GM12878 (cell line): ENCODE measurements around the gene OXT. TPM values are rescaled to one million over a fixed set of nuclear protein-coding genes. Genes with fewer than 3 reads are reported as not detected.

Experiments used
- ATAC-seq: fragments of 200-7000 bp; cut with Tn5 transposase; 3 replicates; pipeline ENCODE4 v1.9.1; 2020; ENCODE audit warnings: mild to moderate bottlenecking, moderate library complexity
- BruUV-seq: library from RNA; stranded (reverse); fragments of 400-500 nt; replicated peaks from 2 replicates; lab custom pipeline; 2021; lab: Mats Ljungman, UMichigan
- CTCF ChIA-PET: fragments of 300-600 bp; sonication (Branson Sonifier 250); formaldehyde crosslinking; extraction: SDS; loops from one replicate; lab custom pipeline; 2021; ENCODE audit warnings: inconsistent platforms; lab: Yijun Ruan, JAX
- POLR2A ChIA-PET: fragments of 350-600 bp; formaldehyde crosslinking; extraction: SDS; loops from one replicate; lab custom pipeline; 2021; ENCODE audit warnings: inconsistent platforms; lab: Charles Lee
- RAD21 ChIA-PET: fragments of 300-600 bp; sonication (Branson Sonifier 250); formaldehyde crosslinking; loops from one replicate; lab custom pipeline; 2023; ENCODE audit warnings: antibody characterized with exemption; ENCODE audit not compliant: unreplicated experiment; lab: Charles Lee
- SMC1A ChIA-PET: fragments of 300-600 bp; sonication (Branson Sonifier 250); formaldehyde crosslinking; loops from one replicate; lab custom pipeline; 2023; ENCODE audit not compliant: unreplicated experiment, uncharacterized antibody; lab: Charles Lee
- DNase-seq: peaks from one replicate; pipeline ENCODE4 v3.0.0-alpha.2; 2011; ENCODE audit warnings: low read depth, low spot score
- FAIRE-seq: peaks from 3 replicates; lab custom pipeline; 2011; peaks lifted over from hg19 to GRCh38; lab: Jason Lieb, UNC
- H2AFZ ChIP-seq: 2 replicates; pipeline ENCODE4 v1.6.0; 2011; ENCODE audit warnings: low read depth, low read length, control low read depth; ENCODE audit not compliant: control insufficient read depth
- H3K27ac ChIP-seq: 2 replicates; pipeline ENCODE4 v1.5.1; 2011; ENCODE audit warnings: control low read depth; ENCODE audit not compliant: control insufficient read depth, insufficient read depth
- H3K27me3 ChIP-seq, 2 experiments: replicated peaks in 1 of 2; 2 replicates each; pipeline versions ENCODE4 v1.6.0 to v1.6.1; 2011; ENCODE audit warnings: low read length in 1 of 2; ENCODE audit not compliant: control insufficient read depth in 2 of 2, insufficient read depth in 2 of 2
- H3K36me3 ChIP-seq, 2 experiments: 2 replicates each; pipeline ENCODE4 v1.5.1; 2011; ENCODE audit warnings: low read length in 1 of 2; ENCODE audit not compliant: control insufficient read depth in 2 of 2, insufficient read depth in 2 of 2
- H3K4me1 ChIP-seq: 2 replicates; pipeline ENCODE4 v1.6.1; 2011; ENCODE audit warnings: mild to moderate bottlenecking, low read length, moderate library complexity, mixed read lengths; ENCODE audit not compliant: control insufficient read depth, insufficient read depth
- H3K4me2 ChIP-seq: 2 replicates; pipeline ENCODE4 v1.6.0; 2011; ENCODE audit warnings: control low read depth; ENCODE audit not compliant: control insufficient read depth, insufficient read depth
- H3K4me3 ChIP-seq: fragments of 200-600 bp; sonication (generic); 2 replicates; pipeline ENCODE4 v1.5.1; 2016
- H3K79me2 ChIP-seq: 2 replicates; pipeline ENCODE4 v1.6.0; 2011; ENCODE audit warnings: low read length; ENCODE audit not compliant: control insufficient read depth, insufficient read depth
- H3K9ac ChIP-seq: 2 replicates; pipeline ENCODE4 v1.8.0; 2011; ENCODE audit warnings: low read length, control low read depth, mixed read lengths; ENCODE audit not compliant: control insufficient read depth, insufficient read depth
- H3K9me3 ChIP-seq: replicated peaks from 3 replicates; pipeline ENCODE4 v1.5.1; 2011; ENCODE audit warnings: mild to moderate bottlenecking, low read length; ENCODE audit not compliant: control insufficient read depth, insufficient read depth
- H4K20me1 ChIP-seq: 2 replicates; pipeline ENCODE4 v1.6.0; 2011; ENCODE audit not compliant: control insufficient read depth, insufficient read depth
- ATF3 ChIP-seq: IDR thresholded peaks from 2 replicates; pipeline ENCODE4 v1.6.1; 2011; ENCODE audit warnings: low read depth, mild to moderate bottlenecking, low read length, moderate library complexity, borderline replicate concordance; ENCODE audit errors: extremely low read depth
- ATF7 ChIP-seq: fragments of 450-650 bp; IDR thresholded peaks from 2 replicates; pipeline ENCODE4 v1.6.1; 2016; ENCODE audit warnings: low read depth, mild to moderate bottlenecking
- BRCA1 ChIP-seq: IDR thresholded peaks from 2 replicates; pipeline ENCODE4 v1.6.1; 2011; ENCODE audit warnings: low read depth, low read length, improper control_type of control experiment
- CHD2 ChIP-seq: IDR thresholded peaks from 2 replicates; pipeline ENCODE4 v1.6.1; 2011; ENCODE audit warnings: low read depth, low read length, improper control_type of control experiment, borderline replicate concordance
- HDAC2 ChIP-seq: fragments of 200-600 bp; sonication (generic); IDR thresholded peaks from 2 replicates; pipeline ENCODE4 v1.6.1; 2017
- IKZF2 ChIP-seq, 2 experiments: fragments of 450-650 bp; IDR thresholded peaks; 2 replicates each; pipeline ENCODE4 v1.6.1; 2017; ENCODE audit warnings: mild to moderate bottlenecking in 2 of 2, moderate library complexity in 2 of 2
- JUNB ChIP-seq: IDR thresholded peaks from 2 replicates; pipeline ENCODE4 v1.6.1; 2016; ENCODE audit warnings: antibody characterized with exemption, mild to moderate bottlenecking
- MEF2A ChIP-seq: IDR thresholded peaks from 2 replicates; pipeline ENCODE4 v1.6.1; 2011; ENCODE audit warnings: low read depth, mild to moderate bottlenecking, low read length, moderate library complexity; ENCODE audit not compliant: insufficient read depth
- MYB ChIP-seq: fragments of 150-350 bp; IDR thresholded peaks from 2 replicates; pipeline ENCODE4 v1.6.1; 2014; ENCODE audit warnings: mild to moderate bottlenecking, low read depth, low read length, borderline replicate concordance
- NRF1 ChIP-seq: conservative IDR thresholded peaks from 2 replicates; pipeline ENCODE4 v1.6.1; 2011; ENCODE audit warnings: mild to moderate bottlenecking, low read depth, low read length, improper control_type of control experiment
- PRDM15 ChIP-seq: fragments of 450-650 bp; formaldehyde crosslinking; IDR thresholded peaks from 2 replicates; pipeline ENCODE4 v1.4.0; 2020; ENCODE audit warnings: mild to moderate bottlenecking, moderate library complexity
- RBBP5 ChIP-seq: fragments of 200-600 bp; sonication (generic); conservative IDR thresholded peaks from 2 replicates; pipeline ENCODE4 v1.6.1; 2016
- SPI1 ChIP-seq: IDR thresholded peaks from 2 replicates; pipeline ENCODE4 v1.6.1; 2011; ENCODE audit warnings: low read depth, mild to moderate bottlenecking, low read length, moderate library complexity, borderline replicate concordance; ENCODE audit not compliant: insufficient read depth
- SREBF2 ChIP-seq: IDR thresholded peaks from 2 replicates; pipeline ENCODE4 v1.6.1; 2012; ENCODE audit warnings: mild to moderate bottlenecking, low read length
- TBL1XR1 ChIP-seq: IDR thresholded peaks from 2 replicates; pipeline ENCODE4 v1.6.1; 2012; ENCODE audit warnings: low read depth, low read length, improper control_type of control experiment
- TCF12 ChIP-seq: IDR thresholded peaks from 2 replicates; pipeline ENCODE4 v1.6.1; 2011; ENCODE audit warnings: low read depth, mild to moderate bottlenecking, low read length
- ZNF384 ChIP-seq: IDR thresholded peaks from 2 replicates; pipeline ENCODE4 v1.6.1; 2012; ENCODE audit warnings: low read depth, mild to moderate bottlenecking, low read length, improper control_type of control experiment, borderline replicate concordance
- ZNF687 ChIP-seq: fragments of 450-650 bp; IDR thresholded peaks from 2 replicates; pipeline ENCODE4 v1.6.1; 2017; ENCODE audit warnings: mild to moderate bottlenecking, moderate library complexity
- WGBS: methylation state at CpG from one replicate; pipeline ENCODE4 v1.1.6; 2016; ENCODE audit warnings: low lambda C conversion rate; ENCODE audit not compliant: insufficient replicate concordance, insufficient coverage; ENCODE audit errors: missing lambda C conversion rate; 5-methylcytosine and 5-hydroxymethylcytosine counted together
- in situ Hi-C: fragments of 300-500 bp; cut with MboI; formaldehyde crosslinking; loops from 9 replicates; pipeline ENCODE4 v1.14.3; 2018; ENCODE audit warnings: mixed read lengths
- intact Hi-C: fragments of 100-400 bp; cut with micrococcal nuclease; formaldehyde crosslinking; loops from one replicate; pipeline ENCODE4 v1.14.2; 2022; ENCODE audit not compliant: unreplicated experiment
- polyA plus RNA-seq, 11 experiments: library from polyadenylated mRNA; depleted of rRNA in 4 of 11; unstranded in 6 of 11; stranded (reverse) in 5 of 11; fragments of >200 nt; fragmentation: Nextera tagmentation in 4 of 11; fragmentation: Illumina TruSeq in 1 of 11; extraction: Ambion mirVana in 4 of 11; extraction: Trizol in 1 of 11; gene quantifications; 1 replicate in 1 of 11; 2 replicates in 10 of 11; pipeline versions ENCODE4 v1.2.1 to v1.2.3, GENCODE V29; 2011 to 2016; ENCODE audit warnings: inconsistent platforms in 2 of 11, missing spikeins in 2 of 11, low read depth in 1 of 11
- total RNA-seq, 4 experiments: library from RNA; depleted of rRNA in 3 of 4; stranded (reverse); fragments of >200 nt in 3 of 4; fragmentation: Illumina TruSeq in 1 of 4; extraction: Trizol in 1 of 4; gene quantifications; 2 replicates each; pipeline versions ENCODE4 v1.2.1 to v1.2.3, GENCODE V29; 2013 to 2021

OXT gene
- total and polyA plus RNA-seq, 10 of the 15 experiments (the other 5 are each of a cell fraction or from before 2014, with no cell fraction given): not detected

GRCh38 chr20:3111995-3112394, 40.6 kb downstream of the OXT start:
- SMC1A ChIA-PET: no interaction called here

More at GRCh38 chr20:3111995-3112394, 40.6 kb downstream of the OXT start:
- WGBS: 100% methylated on average over 2 of the region's 2 CpGs
- no peak for TF ChIP-seq MEF2A
- TF ChIP-seq SREBF2: no peak
- no peak for TF ChIP-seq MYB
- no peak for TF ChIP-seq CHD2
- no peak for TF ChIP-seq NRF1
- TF ChIP-seq BRCA1: no peak
- no peak for TF ChIP-seq TCF12
- TF ChIP-seq PRDM15 (CRISPR knock-in tag): no peak
- TF ChIP-seq SPI1: no peak
- TF ChIP-seq JUNB: no peak
- TF ChIP-seq ZNF687: no peak
- TF ChIP-seq TBL1XR1: no peak
- no peak for TF ChIP-seq ZNF384
- TF ChIP-seq HDAC2: no peak
- no peak for TF ChIP-seq IKZF2 (IDR thresholded peaks at IDR 0.05)
- TF ChIP-seq RBBP5: no peak
- TF ChIP-seq ATF7: no peak
- TF ChIP-seq ATF3: no peak
- no TSS peak for BruUV-seq
- in situ Hi-C loops (no loop called here), intact Hi-C loops (no loop called here)
- Histone ChIP-seq H3K9me3 (no peaks in the 10 kb centered on the region), H4K20me1 (no peaks in the 10 kb centered on the region), H2AFZ (no peak overlapping the region), H3K36me3 (no peaks in the 10 kb centered on the region; a peak in 1 of 4 replicates), H3K27me3 (no peaks in the 10 kb centered on the region), H3K4me3 (no peak overlapping the region), H3K9ac (no peak overlapping the region), H3K27ac (no peak overlapping the region), H3K4me1 (no peaks in the 10 kb centered on the region), H3K4me2 (no peak overlapping the region), H3K79me2 (no peaks in the 10 kb centered on the region)
- CTCF ChIA-PET: interaction anchor here (0.6 to 2.5 kb wide), 2 partner anchors 204 to 271 kb away, joined by 3 to 9 read pairs; partner anchors contain the start of genes PCED1A and VPS16
- FAIRE-seq (no peak), ATAC-seq (no peak), DNase-seq (no peak)
- POLR2A ChIA-PET: no interaction called here
- RAD21 ChIA-PET: no interaction called here
